Measurements from ENCODE around the gene CPSF2.

GRCh38 chr14:92153581-92153980 is 31.8 kb downstream of the CPSF2 start:
- TF ChIP-seq CTCF (IDR thresholded peaks at IDR 0.05; ENCODE audit: low read depth, low read length) (no peak), EZH2phosphoT487 (IDR thresholded peaks at IDR 0.05; ENCODE audit: low read depth) (no peak)
